Gastrocnemius medialis (tissue), 4 donors: ENCODE results near the gene C5orf24.

ENCODE experiments used
- CTCF ChIP-seq, 5 experiments: fragments of 450-650 bp in 3 of 5; fragments of 200-600 bp in 2 of 5; sonication (generic) in 2 of 5; IDR thresholded peaks in 4 of 5; conservative IDR thresholded peaks in 1 of 5; 1 replicate in 4 of 5; 2 replicates in 1 of 5; pipeline ENCODE4 v1.5.1; 2016 to 2019; ENCODE audit warnings: antibody characterized with exemption in 5 of 5, mild to moderate bottlenecking in 3 of 5, moderate library complexity in 3 of 5
- POLR2A ChIP-seq, 2 donors: fragments of 450-650 bp; IDR thresholded peaks; one replicate each; pipeline ENCODE4 v1.6.1; 2017; ENCODE audit warnings: antibody characterized with exemption in 2 of 2, mild to moderate bottlenecking in 2 of 2, moderate library complexity in 2 of 2

DNA sequence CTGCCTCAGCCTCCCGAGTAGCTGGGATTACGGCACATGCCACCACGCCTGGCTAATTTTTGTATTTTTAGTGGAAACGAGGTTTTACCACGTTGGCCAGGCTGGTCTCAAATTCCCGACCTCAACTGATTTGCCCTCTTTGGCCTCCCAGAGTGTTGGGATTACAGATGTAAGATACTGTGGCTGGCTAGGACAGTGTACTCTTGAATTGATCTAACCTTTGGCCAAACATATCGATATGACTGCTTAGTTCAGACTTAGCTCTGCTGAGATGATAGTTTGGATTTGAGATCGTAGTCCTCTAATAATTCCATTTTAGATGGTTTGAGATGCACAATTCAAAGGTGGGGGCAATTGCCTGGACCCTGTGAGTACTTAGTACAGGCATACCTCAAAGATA lies 43.6 kb downstream of the C5orf24 start:
- TF ChIP-seq CTCF (IDR thresholded peaks at IDR 0.05 in 4 of 5, conservative IDR thresholded peaks at IDR 0.05 in 1 of 5) (no peak), POLR2A (IDR thresholded peaks at IDR 0.05) (no peak)
